Suprapubic skin (tissue), 4 donors: ENCODE data around the gene PARD3B.

Experiments
- CTCF ChIP-seq, 2 donors: fragments of 200-600 bp in 1 of 2; fragments of 450-650 bp in 1 of 2; sonication (generic) in 1 of 2; IDR thresholded peaks; one replicate each; pipeline ENCODE4 v1.5.1; 2016 to 2019; ENCODE audit warnings: antibody characterized with exemption in 2 of 2, mild to moderate bottlenecking in 1 of 2, moderate library complexity in 1 of 2
- EP300 ChIP-seq: sonication (generic); formaldehyde crosslinking; IDR thresholded peaks from one replicate; pipeline ENCODE4 v1.6.1; 2017; ENCODE audit warnings: antibody characterized with exemption
- POLR2A ChIP-seq, 2 donors: fragments of 450-650 bp; IDR thresholded peaks; one replicate each; pipeline ENCODE4 v1.6.1; 2017; ENCODE audit warnings: antibody characterized with exemption in 2 of 2, mild to moderate bottlenecking in 2 of 2, moderate library complexity in 2 of 2
- POLR2AphosphoS5 ChIP-seq, 3 donors: sonication (generic); formaldehyde crosslinking; IDR thresholded peaks; one replicate each; pipeline ENCODE4 v1.6.1; 2017; ENCODE audit warnings: antibody characterized with exemption in 3 of 3

GRCh38 chr2:204947405-204947804 lies 402.1 kb downstream of the PARD3B start:
- no peak for TF ChIP-seq CTCF (IDR thresholded peaks at IDR 0.05)
- TF ChIP-seq POLR2A (IDR thresholded peaks at IDR 0.05) = no peak
- TF ChIP-seq EP300 = no peak
- no peak for TF ChIP-seq POLR2AphosphoS5 (IDR thresholded peaks at IDR 0.05)
